Measurements from ENCODE around the gene TXNIP. TPM values are rescaled to one million over a fixed set of nuclear protein-coding genes. Genes with fewer than 3 reads are reported as not detected.

TXNIP gene
- total RNA-seq, 2 donors from 2014 or later, result 67.9 to 120 TPM

DNA sequence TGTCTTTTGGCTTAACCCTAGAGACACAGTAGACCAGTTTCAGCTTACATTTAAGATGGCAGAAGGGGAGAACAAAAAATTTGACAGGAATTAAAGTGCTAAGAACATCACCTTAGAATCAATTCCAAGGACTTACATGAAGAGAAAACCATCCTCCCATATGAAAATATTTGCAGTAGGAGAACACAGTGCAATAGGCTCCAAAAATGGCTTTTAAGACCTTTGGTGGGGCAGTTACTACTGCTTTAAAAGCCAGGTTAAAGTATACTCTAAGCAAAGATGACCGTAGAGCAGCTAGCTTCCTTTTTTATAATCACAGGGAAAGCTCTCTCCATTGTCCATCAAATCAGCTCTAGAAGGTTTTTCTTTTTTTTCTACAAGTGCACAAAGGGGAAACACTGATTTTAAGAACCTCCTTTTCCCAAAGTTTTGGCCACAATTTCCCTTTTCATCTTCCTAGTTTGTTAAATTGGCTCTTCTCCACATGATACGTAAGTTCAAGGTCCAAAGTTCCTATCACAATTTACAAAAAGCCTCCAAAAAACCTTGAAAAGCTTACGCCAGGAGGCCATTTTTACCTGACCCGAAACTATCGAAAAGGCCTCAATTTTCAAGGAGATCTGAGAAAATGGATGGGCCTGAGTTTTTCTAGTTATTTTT, 3.3 kb downstream of the TXNIP start:
- peak overlapping the region; percentile 62 to 96 for H3K27ac Mint-ChIP-seq
- H3K36me3 Mint-ChIP-seq, result peaks cover 44 to 48% of the 10 kb centered on the region in 2 donors
- H3K9me3 Mint-ChIP-seq, result peaks cover 0 to 2% of the 10 kb centered on the region in 2 donors
- ATAC-seq (no peak), DNase-seq (ENCODE audit: low spot score in 2 of 2) (no peak)

DNA sequence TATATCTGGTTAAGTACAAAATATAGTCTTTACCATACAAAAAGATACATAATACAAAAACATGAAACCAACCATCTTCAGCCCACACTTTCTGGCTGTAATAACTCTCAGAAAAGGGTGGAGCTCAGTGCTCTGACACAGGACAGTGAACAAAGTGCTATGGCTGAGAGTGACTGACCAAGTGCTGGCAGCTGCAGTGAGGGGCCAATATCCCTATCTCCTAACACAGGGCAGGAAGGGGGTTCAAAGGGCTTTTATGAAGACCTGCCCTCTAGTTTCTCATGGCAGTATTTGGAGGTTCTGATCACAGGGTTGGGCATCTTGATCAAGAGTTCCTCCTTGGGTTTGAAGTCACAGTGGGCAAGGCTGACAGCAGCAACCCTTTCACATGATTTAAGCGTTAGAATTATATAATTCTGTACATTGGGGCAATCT, 3.9 kb downstream of the TXNIP start:
- H3K27ac Mint-ChIP-seq, result peak overlapping the region; percentile 1 to 50
- peaks cover 0 to 2% of the 10 kb centered on the region in 2 donors for H3K9me3 Mint-ChIP-seq
- H3K36me3 Mint-ChIP-seq, result peaks cover 44 to 48% of the 10 kb centered on the region in 2 donors
- ATAC-seq, result no peak
- no peak for DNase-seq (ENCODE audit: low spot score in 2 of 2)

DNA sequence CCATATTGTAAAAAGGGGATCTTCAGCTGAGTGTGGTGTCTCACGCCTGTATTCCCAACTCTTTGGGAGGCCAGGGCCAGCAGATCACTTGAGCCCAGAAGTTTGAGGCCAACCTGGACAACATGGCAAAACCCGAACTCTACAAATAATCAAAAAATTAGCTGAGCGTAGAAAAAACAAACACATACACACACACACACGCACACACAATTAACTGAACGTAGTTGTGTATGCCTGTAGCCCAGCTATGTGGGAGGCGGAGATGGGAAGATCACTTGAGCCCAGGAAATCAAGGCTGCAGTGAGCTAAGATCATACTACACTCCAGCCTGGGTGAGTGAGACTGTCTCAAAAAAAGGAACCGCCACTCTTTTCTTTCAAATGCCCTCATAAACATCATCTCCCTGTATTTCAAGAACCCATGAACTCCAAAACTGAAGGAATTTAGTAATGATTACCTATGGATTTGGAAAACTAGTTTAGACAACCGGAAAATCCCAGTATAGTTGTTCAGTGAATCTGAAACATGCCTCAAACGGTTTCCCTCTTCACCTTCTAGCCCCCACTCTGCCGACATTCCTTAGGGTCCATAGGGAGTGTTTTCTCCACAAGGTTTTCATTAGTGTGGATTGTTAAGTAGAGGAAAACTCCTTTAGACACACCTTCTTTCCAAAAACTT, 4.5 kb downstream of the TXNIP start:
- ATAC-seq, result no peak
- peak overlapping the region; percentile 32 to 81 for H3K27ac Mint-ChIP-seq
- H3K9me3 Mint-ChIP-seq, result peaks cover 0 to 2% of the 10 kb centered on the region in 2 donors
- H3K36me3 Mint-ChIP-seq, result peaks cover 44 to 48% of the 10 kb centered on the region in 2 donors
- DNase-seq (ENCODE audit: low spot score in 2 of 2), result no peak

DNA sequence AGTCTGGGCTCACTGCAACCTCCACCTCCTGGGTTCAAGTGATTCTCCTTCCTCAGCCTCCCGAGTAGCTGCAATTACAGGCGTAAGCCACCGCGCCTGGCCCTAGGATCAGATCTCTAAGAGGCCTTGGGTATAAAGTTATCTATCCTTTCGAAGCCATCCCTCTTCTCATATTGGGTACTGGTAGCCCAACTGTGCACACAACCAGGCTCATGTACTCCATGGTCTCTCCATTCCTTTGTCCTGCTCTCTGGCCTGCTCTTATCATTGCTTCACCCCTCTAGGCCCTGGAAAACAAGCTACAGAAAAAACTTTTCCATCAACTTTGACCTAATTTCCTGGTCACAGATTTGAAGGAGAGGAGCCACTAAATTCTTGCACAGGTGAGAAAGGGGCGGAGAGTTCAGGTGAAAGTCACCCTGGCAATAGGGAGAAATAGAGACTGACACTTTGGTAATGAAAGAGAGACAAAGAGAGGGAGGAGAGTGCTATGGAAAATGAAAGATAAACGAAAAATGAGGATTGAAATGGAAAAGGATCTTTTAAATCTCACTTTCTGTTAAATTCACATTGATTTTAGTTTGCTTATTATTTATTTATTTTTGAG, 6.0 kb downstream of the TXNIP start:
- no peak for DNase-seq (ENCODE audit: low spot score in 2 of 2)
- Mint-ChIP-seq H3K36me3 (peaks cover 30 to 35% of the 10 kb centered on the region in 2 donors), H3K27ac (no peak overlapping the region), H3K9me3 (peaks cover 0 to 2% of the 10 kb centered on the region in 2 donors)
- no peak for ATAC-seq

DNA sequence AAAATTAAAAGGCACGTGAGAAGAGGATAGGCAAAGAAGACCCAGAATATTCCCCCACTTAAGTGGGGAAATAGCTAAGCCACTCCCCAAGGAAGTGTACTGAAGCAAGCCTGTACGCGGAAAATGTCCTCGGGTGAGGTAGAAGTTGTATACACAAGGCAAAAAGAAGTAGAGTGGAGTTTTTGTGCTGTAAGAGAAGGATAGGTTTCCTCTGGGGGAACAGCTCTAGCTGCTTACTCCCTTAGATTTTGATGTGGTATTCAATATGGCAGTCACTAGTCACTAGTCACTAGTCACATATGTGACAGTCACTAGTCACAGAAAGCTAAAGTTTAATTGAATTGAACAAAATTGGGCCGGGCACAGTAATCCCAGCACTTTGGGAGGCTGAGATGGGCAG, 7.6 kb downstream of the TXNIP start:
- ATAC-seq (peak; percentile 24 to 36), DNase-seq (ENCODE audit: low spot score in 2 of 2) (no peak)
- H3K36me3 Mint-ChIP-seq, result peaks cover 14 to 19% of the 10 kb centered on the region in 2 donors
- peak overlapping the region in 1 of 2 donors; percentile 59 for H3K27ac Mint-ChIP-seq
- H3K9me3 Mint-ChIP-seq, result peaks cover 0 to 2% of the 10 kb centered on the region in 2 donors

DNA sequence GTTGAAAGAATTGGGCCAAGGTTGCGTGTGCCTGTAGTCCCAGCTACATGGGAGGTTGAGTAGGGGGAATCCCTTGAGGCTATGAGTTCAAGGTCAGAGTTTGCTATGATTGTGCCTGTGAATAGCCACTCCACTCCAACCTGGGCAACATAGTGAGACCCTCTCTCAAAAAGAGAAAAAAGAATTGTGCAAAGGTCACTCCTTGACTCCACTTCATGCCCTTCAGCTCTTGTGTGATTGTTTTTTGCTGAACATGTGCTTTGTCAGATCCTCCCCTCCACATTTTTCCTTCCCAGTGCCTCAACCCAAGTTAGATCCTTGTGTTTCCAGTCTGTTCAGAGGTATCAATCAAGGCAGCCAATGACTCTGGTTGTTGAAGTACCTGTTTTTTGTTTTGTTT, 8.5 kb downstream of the TXNIP start:
- DNase-seq (ENCODE audit: low spot score in 2 of 2), result no peak
- H3K27ac Mint-ChIP-seq, result peak overlapping the region in 1 of 2 donors; percentile 59
- peaks cover 0 to 2% of the 10 kb centered on the region in 2 donors for H3K9me3 Mint-ChIP-seq
- no peak for ATAC-seq
- peaks cover 6 to 10% of the 10 kb centered on the region in 2 donors for H3K36me3 Mint-ChIP-seq

DNA sequence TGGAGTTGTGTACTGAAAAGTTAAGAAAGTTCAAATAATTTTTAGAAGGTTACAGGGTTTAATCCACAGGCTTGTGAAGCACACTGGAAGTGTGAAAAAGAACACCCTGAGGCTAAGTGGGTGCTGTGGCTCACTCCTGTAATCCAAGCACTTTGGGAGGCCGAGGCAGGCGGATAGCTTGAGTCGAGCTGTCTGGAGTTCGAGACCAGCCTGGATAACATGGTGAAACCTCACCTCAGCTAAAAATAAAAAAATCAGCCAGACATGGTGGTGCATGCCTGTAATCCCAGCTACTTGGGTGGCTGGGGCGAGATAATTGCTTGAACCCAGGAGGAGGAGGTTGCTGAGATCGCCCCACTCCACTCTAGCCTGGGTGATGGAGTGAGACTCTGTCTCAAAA, 9.8 kb downstream of the TXNIP start:
- no peak overlapping the region for H3K27ac Mint-ChIP-seq
- no peaks in the 10 kb centered on the region for H3K36me3 Mint-ChIP-seq
- ATAC-seq (no peak), DNase-seq (ENCODE audit: low spot score in 2 of 2) (no peak)
- peaks cover 0 to 2% of the 10 kb centered on the region in 2 donors for H3K9me3 Mint-ChIP-seq

DNA sequence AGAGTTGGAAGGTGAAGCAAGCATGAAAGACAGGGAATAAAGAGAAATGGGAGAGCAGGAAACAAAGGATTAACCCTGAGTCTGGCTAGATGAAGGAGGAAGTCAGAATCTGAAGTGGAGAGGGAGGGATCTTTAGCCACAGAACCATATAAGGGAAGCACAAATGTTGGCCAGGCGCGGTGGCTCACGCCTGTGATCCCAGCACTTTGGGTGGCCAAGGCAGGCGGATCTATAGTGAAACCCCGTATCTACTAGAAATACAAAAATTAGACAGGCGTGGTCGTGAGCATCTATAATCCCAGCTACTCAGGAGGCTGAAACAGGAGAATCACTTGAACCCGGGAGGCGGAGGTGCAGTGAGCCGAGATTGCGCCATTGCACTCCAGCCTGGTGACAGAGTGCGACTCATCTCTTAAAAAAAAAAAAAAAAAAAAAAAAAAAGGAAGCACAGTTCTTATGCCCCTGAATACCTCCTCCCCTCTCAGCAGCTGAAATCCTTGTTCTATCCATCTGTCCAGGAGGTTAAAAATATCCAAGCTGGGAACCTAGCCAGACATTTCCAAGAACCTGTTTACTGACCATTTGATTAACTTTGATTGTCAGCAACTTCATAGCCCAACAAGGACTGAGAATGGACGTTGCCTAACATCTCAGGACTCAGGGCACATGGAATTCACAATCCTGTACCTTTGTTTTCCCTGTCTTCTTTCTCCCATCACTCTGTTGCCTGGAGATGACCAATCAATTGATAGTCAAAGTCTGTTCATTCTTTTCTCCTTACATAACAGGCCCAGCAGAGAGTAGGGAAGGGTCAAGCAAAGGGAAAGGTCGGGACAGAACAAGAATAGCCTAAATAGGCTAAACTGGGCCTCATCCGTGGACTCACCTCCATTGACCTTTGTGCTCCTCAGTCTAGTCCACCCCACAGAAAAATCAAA, 10.6 kb downstream of the TXNIP start:
- H3K36me3 Mint-ChIP-seq, result no peaks in the 10 kb centered on the region
- H3K9me3 Mint-ChIP-seq, result peaks cover 0 to 2% of the 10 kb centered on the region in 2 donors
- peak overlapping the region in 1 of 2 donors; percentile 75 for H3K27ac Mint-ChIP-seq
- ATAC-seq, result peak in 1 of 2 donors; percentile 21
- DNase-seq (ENCODE audit: low spot score in 2 of 2), result no peak

DNA sequence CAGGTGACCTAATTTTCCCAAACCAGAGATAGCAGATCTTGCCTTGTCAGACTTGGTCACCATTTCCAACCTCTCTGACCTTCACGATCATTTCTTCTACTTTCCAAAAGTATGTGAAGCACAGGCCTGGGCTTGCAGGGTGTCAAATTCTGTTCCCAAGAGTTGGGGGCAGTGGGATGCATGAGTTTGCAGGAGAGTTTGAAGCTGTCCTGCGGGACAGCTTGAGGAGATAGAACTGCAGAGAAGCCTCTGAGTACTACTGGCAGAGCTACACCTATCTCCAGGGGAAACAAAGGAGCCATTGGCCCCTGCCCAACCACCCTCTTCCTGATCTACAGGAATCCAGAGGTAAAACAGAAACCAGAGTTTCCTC, 11.3 kb downstream of the TXNIP start:
- no peaks in the 10 kb centered on the region for H3K36me3 Mint-ChIP-seq
- H3K27ac Mint-ChIP-seq, result peak overlapping the region in 1 of 2 donors; percentile 75
- peaks cover 0 to 2% of the 10 kb centered on the region in 2 donors for H3K9me3 Mint-ChIP-seq
- ATAC-seq (peak in 1 of 2 donors; percentile 21), DNase-seq (ENCODE audit: low spot score in 2 of 2) (no peak)

DNA sequence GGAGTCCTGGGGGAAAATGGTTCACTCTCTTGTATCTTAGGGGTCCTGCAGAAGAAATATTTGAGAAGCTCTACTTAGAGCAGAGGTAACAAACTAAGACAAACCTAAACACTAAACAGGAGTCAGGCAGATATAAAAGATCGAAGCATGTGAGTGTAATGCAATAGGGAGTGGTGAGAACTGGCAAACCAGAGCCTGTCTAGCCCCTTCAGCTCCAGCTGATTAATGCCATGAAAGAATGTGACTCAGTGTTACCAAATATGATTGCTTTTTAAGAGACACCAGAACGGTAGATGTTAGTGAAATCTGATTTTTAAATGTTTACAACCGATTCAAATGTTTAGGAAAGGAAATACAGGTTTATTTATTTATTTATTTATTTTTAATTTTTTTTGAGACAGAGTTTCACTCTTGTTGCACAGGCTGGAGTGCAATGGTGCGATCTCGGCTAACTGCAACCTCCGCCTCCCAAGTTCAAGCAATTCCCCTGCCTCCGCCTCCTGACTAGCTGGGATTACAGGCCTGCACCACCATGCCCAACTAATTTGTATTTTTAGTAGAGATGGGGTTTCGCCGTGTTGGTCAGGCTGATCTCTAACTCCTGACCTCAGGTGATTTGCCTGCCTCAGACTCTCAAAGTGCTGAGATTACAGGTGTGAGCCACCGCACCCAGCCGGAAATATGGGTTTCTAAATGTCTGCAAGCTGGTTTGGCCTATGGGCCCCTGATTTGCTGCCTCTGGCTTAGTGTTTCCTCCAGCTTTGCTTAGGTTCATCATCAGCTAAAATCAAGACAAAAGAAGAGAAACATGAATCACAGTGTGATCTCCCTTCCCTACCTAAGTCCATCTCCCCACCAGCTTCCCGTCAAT, 12.2 kb downstream of the TXNIP start:
- no peak for DNase-seq (ENCODE audit: low spot score in 2 of 2)
- H3K27ac Mint-ChIP-seq, result no peak overlapping the region

DNA sequence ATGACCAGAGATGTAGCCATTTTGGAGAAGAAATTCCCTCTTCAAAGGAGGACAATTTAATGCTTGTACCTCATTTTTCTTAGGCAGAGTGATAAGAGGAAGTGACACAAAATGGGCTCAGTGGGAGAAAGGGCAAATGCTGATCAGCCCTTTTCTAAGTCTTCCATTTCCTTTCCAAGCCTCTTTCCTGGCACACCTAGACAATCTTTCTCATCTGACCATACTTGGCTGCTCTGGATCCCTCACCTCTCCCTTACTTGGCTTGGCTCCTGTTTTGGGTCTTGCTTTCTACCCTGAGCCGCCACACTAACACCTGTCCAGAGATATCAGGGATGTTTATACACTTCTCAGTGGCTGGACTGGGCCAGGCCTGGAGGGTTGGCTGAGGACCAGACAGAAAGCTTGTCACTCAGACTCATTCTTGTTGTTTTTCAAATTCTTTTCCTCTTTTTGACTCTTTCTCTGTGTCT, 13.1 kb downstream of the TXNIP start:
- Mint-ChIP-seq H3K9me3 (no peaks in the 10 kb centered on the region), H3K36me3 (no peaks in the 10 kb centered on the region), H3K27ac (peak overlapping the region in 1 of 2 donors; percentile 27)

More for the DNA sequence above, 12.2 kb downstream of the TXNIP start:
- H3K36me3 Mint-ChIP-seq, result no peaks in the 10 kb centered on the region
- peaks cover 0 to 2% of the 10 kb centered on the region in 2 donors for H3K9me3 Mint-ChIP-seq
- ATAC-seq, result peak in 1 of 2 donors; percentile 6

DNA sequence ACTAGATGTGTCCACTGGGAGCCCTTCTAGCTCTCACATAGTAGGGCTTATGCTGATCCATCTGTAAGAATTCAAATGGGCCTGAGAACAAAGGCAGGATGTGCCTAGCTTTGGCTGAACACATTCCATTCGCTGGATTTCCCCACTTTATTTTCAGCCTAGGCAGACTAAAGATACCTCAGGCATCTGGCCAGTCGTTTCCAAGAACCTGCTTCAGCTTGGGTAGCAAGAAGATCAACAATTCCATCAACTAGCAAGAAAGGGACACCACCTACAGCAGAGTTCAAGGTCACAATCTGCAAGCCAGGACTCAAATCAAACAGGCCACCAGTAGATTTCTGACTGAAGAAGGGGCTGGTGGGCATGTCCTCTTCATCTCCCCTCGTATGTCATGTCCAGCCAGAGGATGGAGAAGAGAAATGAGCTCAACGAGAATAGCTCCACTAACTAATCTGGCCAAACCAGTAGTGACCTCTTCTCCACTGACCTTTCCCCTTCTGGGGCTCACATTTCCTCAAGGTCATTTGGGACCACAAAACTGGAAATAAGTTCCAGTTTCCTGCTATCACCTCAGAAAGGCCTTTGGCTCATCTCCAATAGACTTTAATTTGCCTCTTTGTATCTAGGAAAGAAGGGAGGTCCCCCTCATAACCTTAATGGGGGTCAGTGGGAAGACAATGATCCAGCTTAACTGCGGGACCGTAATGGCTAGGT, 14.2 kb downstream of the TXNIP start:
- Mint-ChIP-seq H3K36me3 (no peaks in the 10 kb centered on the region), H3K9me3 (no peaks in the 10 kb centered on the region), H3K27ac (peak overlapping the region in 1 of 2 donors; percentile 5)
- DNase-seq (ENCODE audit: low spot score in 2 of 2), result no peak
- ATAC-seq, result no peak

More for the DNA sequence above, 13.1 kb downstream of the TXNIP start:
- DNase-seq (ENCODE audit: low spot score in 2 of 2) (no peak), ATAC-seq (no peak)

DNA sequence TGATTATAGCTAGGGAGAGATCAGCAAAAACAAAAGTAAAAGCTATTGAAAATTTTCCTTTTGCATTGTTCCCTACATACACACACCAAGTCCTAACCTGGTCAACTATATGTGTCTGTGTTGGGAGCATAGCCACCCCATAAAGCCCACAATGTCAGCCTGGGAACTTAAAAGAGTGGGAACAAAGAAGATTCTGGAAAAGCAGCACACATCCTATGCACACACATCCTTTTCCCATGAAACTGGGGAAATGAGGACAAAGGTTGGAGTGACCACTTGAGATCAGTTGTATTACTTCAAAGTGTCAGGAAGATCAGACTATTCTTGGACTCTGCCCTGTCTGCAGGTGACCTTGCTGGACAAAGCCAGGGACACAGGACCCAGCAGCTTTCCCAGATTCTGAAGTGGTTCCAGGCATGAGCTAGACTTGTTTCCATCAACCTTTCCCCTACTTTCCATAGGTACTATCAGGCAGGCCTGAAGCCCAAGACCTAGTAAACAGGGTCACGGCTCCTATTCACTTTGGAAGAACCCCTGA, 15.9 kb downstream of the TXNIP start:
- peak overlapping the region in 1 of 2 donors; percentile 4 for H3K27ac Mint-ChIP-seq
- no peaks in the 10 kb centered on the region for H3K9me3 Mint-ChIP-seq
- ATAC-seq (no peak), DNase-seq (ENCODE audit: low spot score in 2 of 2) (no peak)
- H3K36me3 Mint-ChIP-seq, result no peaks in the 10 kb centered on the region

DNA sequence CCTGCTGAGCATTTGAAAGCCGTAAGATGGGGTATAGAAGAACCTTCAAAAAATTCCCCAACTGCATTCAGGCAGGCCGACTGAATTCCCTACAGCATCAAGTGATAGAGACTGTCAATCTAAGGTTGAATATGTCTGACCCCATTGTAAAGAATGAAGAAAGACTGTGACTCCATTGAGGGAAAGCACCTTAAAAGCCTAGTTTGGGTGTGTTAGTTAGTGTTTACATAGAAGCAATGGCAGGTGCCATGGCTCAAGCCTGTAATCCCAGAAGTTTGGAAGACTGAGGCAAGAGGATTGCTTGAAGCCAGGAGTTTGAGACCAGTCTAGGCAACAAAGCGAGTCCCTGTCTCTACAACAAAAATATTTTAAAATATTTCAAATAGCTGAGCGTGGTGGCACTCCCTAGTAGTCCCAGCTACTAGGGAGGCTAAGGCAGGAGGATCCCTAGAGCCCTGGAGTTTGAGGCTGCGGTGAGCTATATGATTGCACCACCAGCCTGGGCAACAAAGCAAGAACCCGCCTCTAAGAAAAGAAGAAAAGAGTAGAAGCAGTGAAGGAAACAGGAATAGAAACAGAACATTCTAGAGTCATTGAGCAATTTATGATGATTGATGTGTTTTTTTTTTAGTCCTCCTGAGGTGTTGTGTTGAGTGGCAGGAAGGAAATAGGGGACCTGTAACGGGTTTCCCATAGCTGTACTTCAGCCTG, 16.5 kb downstream of the TXNIP start:
- Mint-ChIP-seq H3K27ac (no peak overlapping the region), H3K9me3 (no peaks in the 10 kb centered on the region), H3K36me3 (no peaks in the 10 kb centered on the region)
- ATAC-seq (peak; percentile 3 to 35), DNase-seq (ENCODE audit: low spot score in 2 of 2) (no peak)

All from activated naive CD4-positive, alpha-beta T cell treated with anti-CD3 and anti-CD28 coated beads, Interleukin-2, amount 50 U/mL, for 72 hours (primary cell).